ENCODE measurements around the gene TMEM53. TPM values are rescaled to one million over a fixed set of nuclear protein-coding genes. Genes with fewer than 3 reads are reported as not detected.
"Not testable (repeated sequence)": the region's sequence is repeated elsewhere in the genome, so short reads cannot be mapped to it uniquely, and the experiment has no call there.

Gene TMEM53
- polyA plus RNA-seq, 4 donors: 12.0 to 13.7 (median 13.3) TPM

DNA sequence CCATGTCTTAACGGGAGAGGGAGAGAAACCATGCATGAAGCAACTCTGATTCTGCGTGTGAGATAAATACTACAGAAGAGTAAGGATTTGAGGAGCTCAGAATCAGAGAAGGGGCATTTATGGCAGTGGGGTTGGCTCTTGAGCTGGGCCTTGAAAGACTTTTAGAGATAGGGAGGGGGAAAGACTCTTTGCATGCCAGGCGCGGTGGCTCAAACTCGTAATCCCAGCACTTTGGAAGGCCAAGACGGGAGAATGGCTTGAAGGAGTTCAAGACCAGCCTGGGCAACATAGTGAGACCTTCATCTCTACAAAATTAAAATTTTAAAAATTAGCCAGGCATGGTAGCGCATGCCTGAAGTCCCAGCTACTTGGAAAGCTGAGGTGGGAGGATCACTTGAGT, 905 bp upstream of the TMEM53 start:
- no peak for DNase-seq (ENCODE audit: low read depth in 4 of 4, low spot score in 3 of 4)

DNA sequence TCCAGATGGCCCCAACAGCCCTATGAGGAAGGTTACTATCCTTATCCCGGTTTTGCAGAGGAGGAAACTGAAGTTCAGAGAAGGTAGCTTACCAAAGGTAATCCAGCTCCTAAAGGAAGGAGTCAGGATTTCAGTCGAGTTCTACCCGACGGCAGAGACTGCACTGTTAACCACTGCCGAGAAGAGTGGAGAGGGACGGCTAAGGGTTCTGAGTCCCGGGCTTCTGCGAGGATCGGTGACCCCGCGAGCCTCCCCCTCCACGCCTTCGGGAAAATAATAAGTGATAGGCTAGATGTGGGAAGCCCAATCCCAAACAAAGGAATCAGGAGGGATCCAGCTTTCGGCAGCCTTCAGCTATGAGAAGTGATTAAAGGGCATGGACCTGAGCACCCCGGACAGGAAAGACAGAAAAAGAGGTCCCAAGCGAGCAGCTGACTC, 587 bp downstream of the TMEM53 start:
- no peak for DNase-seq (ENCODE audit: low read depth in 4 of 4, low spot score in 3 of 4)

DNA sequence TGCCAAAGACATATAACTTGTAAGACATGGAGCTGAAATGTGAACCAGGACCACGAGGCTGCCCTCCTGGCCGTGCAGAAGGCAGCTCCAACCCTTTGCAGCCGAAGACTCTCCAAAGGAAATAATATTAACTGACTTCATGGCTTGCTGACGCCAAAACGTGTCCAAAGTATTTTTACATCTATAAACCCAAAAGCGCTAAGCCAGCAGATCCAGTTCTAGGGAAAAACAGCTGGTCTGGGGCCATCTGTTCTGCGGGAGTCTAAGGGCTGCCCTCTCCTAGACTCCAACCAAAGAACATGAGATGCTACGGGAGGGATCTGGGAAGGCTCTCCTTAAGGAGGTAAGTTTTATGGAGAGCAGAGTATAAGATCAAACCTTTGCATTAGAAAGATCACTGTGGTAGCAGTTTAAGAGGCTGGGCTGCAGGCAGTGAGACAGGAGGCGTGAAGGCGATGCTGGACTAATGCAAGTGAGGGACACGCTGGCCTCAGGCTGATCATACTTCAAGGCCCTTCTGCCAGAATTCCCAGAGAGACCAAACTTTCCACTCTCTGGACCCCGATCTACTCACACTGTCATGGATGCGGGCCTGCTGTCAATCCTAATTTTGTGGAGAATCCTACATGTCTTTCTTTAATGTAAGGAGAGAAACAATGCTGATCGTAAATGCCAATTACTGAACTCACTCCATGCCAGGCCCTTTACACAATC, 1.2 kb downstream of the TMEM53 start:
- DNase-seq (ENCODE audit: low read depth in 4 of 4, low spot score in 3 of 4): no peak

DNA sequence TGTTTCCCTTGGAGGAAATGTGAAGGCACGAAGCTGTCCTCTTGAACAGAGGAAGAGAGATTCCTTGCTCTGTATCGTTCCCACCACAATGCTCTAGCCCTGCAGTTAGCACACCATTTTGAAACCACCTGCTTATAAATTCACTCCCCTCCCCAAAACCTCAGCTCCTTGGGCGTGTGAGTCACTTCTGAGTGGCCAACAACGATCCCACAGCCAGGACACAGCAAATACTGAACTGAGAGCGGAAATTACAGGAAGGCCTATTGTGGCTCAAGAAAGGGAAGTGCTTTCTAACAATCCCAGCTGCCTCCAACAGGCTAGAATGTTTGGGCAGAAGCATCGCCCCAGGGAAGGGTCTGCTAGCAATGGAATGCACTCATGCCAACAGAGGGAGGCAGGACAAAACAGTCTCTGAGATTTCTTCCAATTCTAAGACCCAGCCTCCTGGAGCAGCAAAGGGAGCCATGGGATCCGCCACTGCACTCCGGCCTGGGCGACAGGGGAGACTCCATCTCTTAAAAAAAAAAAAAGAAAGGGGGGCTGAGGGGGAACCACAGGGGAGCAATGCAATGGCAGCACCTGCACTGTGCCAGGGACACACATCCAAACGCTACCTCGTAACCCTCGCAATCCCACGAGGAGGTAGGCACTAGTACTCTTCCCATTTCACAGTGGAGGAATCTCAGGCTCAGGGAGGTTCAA, 1.9 kb downstream of the TMEM53 start:
- DNase-seq (ENCODE audit: low read depth in 4 of 4, low spot score in 3 of 4): no peak

DNA sequence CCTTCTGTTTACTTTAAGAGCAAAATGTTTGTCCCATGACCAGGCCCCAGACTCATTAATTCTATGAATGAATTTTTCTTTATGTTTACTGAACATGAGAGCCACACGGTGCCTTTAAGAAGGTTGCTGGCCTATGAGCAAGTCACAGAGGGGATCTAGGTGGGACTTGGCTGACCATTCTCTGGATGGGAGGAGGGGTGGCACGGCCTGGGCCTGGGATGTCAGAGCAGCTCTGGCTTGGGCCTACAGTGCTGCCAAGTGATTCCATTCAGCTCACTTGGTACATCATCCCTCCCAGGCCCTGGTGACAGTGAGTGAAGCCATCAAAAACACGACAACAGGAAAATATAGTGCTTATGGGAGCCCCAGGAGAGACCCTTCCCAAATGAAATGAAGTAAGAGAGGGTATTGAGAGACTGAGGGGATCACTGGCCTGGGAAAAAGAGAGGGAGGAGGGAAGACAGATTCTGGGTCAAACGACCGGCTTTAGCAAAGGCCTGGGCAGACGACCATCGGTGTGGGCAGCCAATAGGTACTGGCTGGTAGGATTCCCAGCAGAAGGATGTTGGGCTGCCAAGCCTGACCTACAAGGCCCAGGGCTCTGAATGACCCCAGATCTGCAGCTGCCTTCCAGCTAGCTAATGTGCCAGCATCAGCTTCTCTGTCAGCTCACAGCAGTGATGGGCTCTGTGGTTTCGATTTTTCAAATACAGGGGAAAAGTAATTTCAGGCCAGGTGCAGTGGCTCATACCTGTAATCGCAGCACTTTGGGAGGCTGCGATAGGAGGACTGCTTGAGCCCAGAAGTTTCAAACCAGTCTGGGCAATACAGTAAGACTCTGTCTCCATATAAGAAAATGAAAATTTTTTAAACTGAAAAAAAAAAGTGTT, 3.3 kb downstream of the TMEM53 start:
- no peak for DNase-seq (ENCODE audit: low read depth in 4 of 4, low spot score in 3 of 4)

DNA sequence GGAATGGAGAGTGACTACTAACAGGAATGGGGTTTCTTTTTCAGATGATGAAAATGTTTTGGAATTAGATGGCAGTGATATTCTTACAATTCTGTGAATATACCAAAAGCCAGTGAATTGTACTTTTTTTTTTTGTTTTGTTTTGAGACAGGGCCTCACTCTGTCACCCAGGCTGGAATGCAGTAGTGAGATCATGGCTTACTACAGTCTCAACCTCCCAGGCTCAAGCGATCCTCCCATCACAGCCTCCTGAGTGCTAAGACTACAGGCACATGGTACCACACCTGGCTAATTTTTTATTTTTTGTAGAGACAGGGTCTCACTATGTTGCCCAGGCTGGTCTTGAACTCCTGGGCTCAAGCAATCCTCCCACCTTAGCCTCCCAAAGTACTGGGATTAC, 7.6 kb downstream of the TMEM53 start:
- not testable (repeated sequence) for DNase-seq (ENCODE audit: low read depth in 4 of 4, low spot score in 3 of 4)

DNA sequence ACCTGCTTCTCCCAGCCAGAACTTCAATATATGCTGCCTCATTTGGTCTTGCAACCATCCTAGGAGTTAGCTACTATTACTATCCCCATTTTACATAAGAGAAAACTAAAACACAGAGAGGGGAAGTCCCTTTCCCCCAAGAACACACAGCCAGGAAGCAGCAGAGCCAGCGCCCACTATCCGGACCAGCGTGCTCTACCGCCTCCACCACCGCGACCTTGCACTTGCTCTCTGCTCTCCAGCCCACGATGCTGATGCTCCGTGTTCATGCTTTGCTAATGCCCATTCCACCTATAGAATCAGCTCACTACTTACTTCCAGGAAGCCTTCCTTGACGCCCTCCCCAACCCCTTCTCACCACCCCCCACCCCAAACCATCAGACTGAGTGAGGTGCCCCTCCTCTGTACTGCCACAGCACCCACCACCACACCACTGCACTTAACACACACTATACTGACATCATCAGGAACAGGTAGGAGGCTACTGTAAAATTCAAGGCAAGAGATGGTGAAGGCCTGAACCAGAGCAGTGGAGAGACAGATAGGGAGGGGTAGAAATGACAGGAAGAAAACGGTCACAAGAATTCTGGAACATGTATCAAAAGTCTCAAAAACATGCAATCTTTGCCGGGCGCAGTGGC, 9.4 kb downstream of the TMEM53 start:
- DNase-seq (ENCODE audit: low read depth in 4 of 4, low spot score in 3 of 4): no peak

DNA sequence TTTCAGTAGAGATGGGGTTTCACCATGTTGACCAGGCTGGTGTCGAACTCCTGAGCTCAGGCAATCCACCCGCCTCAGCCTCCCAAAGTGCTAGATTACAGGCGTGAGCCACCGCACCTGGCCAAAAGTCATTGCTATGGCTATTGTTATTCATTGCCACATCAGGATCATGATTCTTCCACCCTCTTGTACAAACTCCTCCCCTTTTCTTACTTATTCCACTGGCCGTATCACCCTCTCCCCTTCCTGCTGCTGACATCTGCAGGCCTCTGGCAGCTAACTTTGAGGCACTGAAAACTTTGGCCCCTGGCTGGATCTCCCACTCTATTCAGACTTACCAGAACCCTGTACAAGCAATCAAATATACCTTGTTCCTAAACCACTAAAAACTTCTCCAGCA, 10.9 kb downstream of the TMEM53 start:
- no peak for DNase-seq (ENCODE audit: low read depth in 4 of 4, low spot score in 3 of 4)

DNA sequence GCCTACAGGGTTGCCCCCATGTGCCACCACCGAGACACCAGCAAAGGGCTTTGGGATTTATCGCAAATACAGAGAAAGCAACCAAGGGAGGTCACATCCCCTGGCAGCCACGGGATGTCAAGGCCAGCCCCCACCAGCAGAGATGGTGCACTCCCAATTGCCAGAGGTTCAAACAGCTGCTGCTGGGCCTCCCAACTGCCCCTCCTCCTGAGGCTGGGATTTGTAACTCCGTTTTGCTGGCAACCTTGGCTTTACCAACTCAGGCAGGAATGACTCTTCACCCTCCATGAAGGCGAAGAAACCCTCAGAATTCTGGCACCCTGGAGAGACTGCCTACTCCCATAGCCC, 11.6 kb downstream of the TMEM53 start:
- no peak for DNase-seq (ENCODE audit: low read depth in 4 of 4, low spot score in 3 of 4)

DNA sequence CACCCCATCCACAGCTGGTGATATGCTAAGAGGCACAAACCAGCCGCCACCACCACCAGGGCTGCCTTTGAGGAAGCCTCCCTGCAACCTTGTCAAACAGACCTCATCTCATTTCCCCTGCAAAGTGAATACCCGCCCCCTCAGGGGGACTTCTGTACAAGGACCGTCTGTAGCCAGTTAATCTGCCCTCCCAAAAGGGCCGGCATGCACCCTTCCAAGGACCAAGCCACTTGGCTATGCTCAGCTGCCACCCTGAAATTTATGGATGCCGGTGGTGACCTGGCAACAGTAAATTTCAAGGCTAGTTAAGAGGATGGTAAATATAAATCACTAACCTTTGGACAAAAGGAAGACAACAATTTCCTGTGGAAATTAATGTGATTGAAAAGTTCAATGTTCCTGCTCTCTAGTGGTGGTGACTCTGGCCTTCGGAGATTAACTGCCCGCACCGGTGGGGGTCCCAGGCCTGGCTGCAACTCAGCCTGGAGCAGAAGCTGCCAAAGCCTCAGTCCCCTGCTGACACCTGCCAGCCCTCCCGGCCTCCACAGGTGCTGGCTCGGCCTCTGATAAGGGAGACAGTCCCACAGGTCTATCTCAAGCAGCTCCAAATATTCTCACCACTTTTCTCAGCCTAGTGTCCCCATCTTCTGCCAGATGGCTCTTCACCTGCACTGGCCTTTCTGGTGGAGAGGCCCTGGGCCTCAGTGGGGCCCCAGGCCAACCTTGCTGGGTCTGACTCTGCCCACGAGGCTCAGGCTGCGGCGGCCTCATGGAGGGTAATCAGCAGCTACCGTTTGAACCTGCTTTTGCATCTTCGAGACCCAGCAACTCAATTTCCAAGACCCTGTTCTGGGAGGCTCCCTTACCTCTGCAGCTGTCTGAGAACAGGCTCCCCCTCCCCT, 12.2 kb downstream of the TMEM53 start:
- no peak for DNase-seq (ENCODE audit: low read depth in 4 of 4, low spot score in 3 of 4)

DNA sequence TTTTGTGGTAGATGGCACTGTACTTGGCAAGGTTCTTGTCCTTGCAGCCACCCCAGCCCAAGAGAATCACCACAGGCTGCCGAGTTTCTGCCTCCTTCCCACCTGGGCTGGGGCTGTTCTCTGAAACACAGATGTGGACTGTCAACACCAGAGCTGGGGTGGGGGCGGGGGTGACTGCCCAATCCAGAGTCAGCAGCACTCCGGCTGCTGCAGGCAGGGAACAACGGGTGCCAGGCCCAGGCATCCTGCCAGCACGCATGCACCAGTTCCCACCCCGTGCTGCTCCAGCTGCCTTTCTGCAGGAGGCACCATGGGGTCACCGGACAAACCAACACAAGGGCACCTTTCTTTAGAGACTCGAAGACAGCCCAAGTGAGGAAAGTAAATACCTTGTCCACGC, 14.1 kb downstream of the TMEM53 start:
- no peak for DNase-seq (ENCODE audit: low read depth in 4 of 4, low spot score in 3 of 4)

DNA sequence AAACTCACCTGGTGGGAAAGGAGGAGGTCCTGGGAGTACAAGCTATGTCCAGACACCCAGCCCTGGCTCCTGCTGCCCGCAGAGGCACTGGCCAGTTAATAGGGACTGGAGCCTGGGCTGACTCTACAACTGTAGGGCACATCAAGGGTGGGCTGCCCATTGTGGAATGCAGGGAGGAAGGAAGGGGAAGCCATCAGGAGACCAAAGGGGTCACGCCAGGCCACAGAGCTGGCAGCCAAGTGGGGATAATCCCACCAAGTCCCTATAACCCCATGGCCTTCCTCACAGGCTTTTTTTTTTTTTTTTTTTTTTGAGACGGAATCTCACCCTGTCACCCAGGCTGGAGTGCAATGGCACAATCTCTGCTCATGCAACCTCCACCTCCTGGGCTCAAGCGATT, 14.7 kb downstream of the TMEM53 start:
- no peak for DNase-seq (ENCODE audit: low read depth in 4 of 4, low spot score in 3 of 4)

DNA sequence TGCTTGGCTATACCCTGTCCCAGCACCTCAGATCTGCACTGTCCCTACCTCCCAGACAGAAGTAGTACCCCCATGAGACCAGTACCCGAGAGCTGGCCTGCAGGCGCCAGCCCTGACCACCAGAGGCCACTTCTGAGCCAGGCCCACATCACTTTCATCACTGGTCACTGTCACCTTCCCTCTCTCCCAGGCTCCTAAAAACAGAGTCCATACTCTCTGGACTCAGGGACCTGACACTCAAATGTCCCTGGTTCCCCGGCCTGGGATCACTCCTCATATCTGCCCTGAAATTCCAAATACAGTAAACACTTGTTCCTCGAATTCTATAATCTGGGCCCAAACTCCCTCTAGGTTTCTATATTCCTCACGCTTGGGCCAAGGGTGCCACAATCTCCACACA, 18.7 kb downstream of the TMEM53 start:
- DNase-seq (ENCODE audit: low read depth in 4 of 4, low spot score in 3 of 4): no peak

DNA sequence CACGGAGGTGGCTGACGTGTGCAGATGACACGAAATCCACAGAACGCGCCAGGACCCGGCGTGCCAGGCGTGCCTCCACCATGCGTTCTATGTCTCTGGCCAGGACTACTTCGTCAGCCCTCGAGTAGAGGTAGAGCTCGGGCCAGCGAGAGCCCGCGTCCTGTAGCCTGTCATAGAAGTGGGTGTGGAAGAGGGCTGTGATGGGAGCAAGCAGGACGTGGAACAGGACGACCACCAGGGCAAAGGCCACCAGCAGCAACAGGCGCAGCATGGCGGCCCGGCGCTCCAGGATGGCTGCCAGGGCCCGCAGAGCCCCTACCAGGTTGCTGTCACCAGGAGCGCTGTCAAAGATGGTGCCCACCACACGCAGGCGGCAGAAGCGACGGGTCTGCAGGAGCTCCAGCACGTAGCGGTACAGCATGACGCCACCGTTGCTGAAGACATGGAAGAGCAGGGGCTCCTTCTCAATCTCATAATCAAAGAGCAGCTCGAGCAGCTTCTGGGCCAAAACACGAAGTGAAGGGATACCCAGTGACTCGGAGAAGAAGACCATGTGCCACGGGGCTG, 19.6 kb downstream of the TMEM53 start:
- DNase-seq (ENCODE audit: low read depth in 4 of 4, low spot score in 3 of 4): no peak

DNA sequence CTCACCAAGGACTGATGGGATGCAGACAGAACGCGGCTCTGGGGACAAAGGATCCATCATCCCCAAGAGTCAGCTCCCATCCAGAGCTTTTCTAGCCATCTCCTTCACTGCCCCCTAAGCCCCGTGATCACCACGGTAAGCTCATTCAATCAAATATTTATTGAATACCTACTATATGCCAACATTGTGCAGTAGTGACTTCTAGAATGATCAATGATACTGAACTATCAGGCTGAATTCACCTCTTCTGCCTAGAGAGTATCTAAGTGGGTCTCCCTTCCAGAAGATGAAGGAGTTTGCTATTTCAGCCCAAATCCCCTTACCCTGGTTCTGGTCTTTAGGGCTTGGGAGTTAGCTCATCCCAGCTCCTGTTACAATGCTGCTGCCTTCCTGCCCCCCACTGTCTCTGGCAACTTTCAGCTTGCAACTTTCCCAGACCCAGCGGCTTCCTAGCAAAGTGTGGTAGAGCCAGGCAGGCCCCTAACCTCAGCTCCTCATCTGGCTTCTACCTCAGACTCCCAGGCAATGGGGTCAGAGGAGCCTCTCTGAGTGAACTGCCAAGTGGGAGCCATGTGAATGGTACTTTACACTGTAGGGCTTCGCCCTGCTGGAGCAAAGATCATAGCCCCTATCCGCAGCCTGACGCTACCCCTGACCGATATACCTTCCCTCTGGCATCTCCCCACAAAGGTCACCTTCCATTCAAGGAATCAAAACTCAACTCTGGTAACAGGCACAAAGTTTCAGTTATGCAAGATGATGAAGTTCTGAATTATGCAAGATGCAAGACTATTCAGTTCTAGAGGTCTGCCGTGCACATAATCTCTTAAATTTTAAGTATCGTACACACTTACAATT, 20.9 kb downstream of the TMEM53 start:
- DNase-seq (ENCODE audit: low read depth in 4 of 4, low spot score in 3 of 4): no peak

DNA sequence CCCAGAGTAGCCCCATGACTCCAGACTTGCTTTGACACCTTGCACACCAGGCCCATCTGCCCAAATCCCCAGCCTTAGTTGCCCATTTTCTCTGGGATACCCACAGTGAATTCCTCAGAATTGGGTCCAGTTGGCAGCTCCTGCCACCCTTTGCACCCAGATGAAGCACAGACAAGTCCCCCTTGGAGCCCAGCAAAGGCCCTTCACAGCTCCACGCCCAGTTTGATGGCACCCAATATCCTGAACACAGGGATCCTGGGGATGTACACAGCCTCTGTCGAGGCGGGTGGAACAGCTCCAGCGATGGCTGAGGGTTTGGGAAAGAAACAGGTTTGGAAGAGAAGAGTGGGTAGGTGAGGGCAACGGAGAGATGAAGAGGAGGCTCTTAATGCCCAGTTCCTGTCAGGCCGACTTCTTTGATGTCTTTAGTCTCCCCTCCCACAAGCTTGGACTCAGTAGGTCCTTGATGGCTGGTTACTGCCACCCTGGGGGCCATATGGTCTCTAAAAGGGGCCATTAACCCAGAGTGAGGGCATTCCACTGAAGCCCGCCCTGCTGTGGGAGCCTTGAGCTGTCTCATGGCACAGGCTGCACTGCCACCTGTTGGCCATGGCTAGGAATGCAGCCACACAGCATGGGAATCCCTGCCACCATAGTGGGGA, 21.7 kb downstream of the TMEM53 start:
- peak in 2 of 4 donors; percentile 58 for DNase-seq (ENCODE audit: low read depth in 4 of 4, low spot score in 3 of 4)

DNA sequence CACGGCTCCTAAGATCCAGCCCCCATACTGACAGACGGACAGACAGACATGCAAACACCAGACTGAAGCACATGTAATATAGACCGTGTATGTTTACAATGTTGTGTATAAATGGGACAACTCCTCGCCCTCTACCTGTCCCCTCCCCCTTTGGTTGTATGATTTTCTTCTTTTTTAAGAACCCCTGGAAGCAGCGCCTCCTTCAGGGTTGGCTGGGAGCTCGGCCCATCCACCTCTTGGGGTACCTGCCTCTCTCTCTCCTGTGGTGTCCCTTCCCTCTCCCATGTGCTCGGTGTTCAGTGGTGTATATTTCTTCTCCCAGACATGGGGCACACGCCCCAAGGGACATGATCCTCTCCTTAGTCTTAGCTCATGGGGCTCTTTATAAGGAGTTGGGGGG, 23.2 kb downstream of the TMEM53 start:
- no peak for DNase-seq (ENCODE audit: low read depth in 4 of 4, low spot score in 3 of 4)

DNA sequence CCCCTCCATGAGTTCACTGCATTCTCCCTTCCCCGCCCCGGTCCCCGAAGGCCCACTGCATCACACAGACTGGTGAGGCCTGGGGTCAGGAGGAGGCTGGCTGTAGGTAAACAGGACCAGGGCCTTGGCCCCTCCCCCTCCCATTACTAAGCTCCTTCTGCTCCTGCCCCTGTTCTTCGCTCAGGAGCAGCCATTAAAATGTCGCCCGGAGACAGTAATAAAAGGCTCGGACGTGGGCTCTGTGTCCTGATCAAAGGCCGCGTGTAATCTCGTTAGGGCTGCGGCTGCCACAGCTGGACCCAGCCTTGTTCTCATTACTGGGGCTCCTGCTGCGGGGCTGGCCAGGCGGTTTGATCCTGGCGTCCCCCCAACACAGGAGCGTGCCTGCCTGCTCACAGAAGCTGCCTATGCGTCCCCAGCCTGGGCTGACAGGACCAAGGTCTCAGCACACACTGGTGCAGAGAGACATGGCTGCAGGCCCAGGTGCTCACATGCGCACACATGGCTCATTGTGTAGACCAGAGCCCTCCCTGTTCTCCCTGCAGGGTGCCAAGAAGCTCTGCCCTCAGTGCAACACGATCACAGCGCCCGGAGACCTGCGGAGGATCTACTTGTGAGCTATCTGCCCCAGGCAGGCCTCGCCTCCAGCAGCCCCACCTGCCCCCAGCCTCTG, 24.0 kb downstream of the TMEM53 start:
- DNase-seq (ENCODE audit: low read depth in 4 of 4, low spot score in 3 of 4): no peak

Data from right renal pelvis (tissue), 4 donors.